ENCODE results near the gene MIDN. TPM values are rescaled to one million over a fixed set of nuclear protein-coding genes. Genes with fewer than 3 reads are reported as not detected.

MIDN gene
- total RNA-seq, 1 donor from 2014 or later, result 170 TPM

GRCh38 chr19:1284979-1285736, 36.8 kb downstream of the MIDN start:
- H3K4me1 ChIP-seq, result peaks cover 19% of the 10 kb centered on the region
- peaks cover 10% of the 10 kb centered on the region for H3K27me3 ChIP-seq
- no peak for TF ChIP-seq POLR2A (IDR thresholded peaks at IDR 0.05)
- TF ChIP-seq, protein P1, sequence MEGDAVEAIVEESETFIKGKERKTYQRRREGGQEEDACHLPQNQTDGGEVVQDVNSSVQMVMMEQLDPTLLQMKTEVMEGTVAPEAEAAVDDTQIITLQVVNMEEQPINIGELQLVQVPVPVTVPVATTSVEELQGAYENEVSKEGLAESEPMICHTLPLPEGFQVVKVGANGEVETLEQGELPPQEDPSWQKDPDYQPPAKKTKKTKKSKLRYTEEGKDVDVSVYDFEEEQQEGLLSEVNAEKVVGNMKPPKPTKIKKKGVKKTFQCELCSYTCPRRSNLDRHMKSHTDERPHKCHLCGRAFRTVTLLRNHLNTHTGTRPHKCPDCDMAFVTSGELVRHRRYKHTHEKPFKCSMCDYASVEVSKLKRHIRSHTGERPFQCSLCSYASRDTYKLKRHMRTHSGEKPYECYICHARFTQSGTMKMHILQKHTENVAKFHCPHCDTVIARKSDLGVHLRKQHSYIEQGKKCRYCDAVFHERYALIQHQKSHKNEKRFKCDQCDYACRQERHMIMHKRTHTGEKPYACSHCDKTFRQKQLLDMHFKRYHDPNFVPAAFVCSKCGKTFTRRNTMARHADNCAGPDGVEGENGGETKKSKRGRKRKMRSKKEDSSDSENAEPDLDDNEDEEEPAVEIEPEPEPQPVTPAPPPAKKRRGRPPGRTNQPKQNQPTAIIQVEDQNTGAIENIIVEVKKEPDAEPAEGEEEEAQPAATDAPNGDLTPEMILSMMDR (IDR thresholded peaks at IDR 0.05), result no peak
- no peak for TF ChIP-seq POLR2AphosphoS5 (IDR thresholded peaks at IDR 0.05; ENCODE audit: insufficient read depth in 1 of 2, low read depth in 1 of 2)
- intact Hi-C loops (cut with DNase I), result no loop called here
- no peaks in the 10 kb centered on the region for H3K9me3 ChIP-seq
- no peak overlapping the region for H3K4me3 ChIP-seq
- no peak for DNase-seq (ENCODE audit: extremely low spot score in 2 of 2)
- H3K27ac ChIP-seq, result no peak overlapping the region
- H3K36me3 ChIP-seq, result no peaks in the 10 kb centered on the region

DNA sequence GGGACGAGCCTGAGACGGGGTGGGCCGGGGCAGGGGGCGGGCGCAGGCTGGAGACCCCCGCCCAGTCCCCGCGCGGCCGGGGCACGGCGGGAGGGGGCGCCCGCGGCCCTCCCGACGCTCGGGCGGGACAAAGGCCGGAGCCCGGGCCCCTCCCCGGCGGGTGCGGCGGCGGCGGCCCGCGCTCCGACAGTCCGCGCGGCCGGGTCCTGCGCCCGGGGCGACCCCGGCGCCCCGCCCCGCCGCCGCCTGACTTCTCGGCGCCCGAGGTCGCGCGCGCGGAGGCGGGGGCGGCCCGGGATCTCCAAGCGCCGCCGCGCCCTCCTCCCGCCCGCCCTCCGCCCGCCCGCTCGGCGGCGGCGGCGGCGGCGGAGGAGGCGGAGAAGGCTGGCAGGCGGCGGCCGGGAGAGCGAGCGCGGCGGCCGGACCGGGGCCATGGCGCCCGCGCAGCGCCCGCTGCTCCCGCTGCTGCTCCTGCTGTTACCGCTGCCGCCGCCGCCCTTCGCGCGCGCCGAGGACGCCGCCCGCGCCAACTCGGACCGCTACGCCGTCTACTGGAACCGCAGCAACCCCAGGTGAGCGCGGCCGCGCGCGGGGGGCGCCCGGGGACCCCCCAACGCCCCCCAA, 37.5 kb downstream of the MIDN start, which contains the start of gene EFNA2:
EFNA2 (plus strand) TSS at position 137 of the 624 bp plus-strand sequence; CDS start at position 433, 296 bp downstream.
- intact Hi-C loops (cut with DNase I), result no loop called here
- H3K27ac ChIP-seq, result no peak within 1 kb of the TSS
- TF ChIP-seq POLR2AphosphoS5 (IDR thresholded peaks at IDR 0.05; ENCODE audit: insufficient read depth in 1 of 2, low read depth in 1 of 2) (no peak), POLR2A (IDR thresholded peaks at IDR 0.05) (no peak)
- TF ChIP-seq, protein P1 (IDR thresholded peaks at IDR 0.05), result no peak
- no peaks in the 10 kb centered on the region for H3K9me3 ChIP-seq
- H3K27me3 ChIP-seq, result peaks cover 10% of the 10 kb centered on the region
- no peak within 1 kb of the TSS for H3K4me3 ChIP-seq
- H3K36me3 ChIP-seq, result no peaks in the 10 kb centered on the region
- peaks cover 19% of the 10 kb centered on the region for H3K4me1 ChIP-seq
- DNase-seq (ENCODE audit: extremely low spot score in 2 of 2), result no peak

DNA sequence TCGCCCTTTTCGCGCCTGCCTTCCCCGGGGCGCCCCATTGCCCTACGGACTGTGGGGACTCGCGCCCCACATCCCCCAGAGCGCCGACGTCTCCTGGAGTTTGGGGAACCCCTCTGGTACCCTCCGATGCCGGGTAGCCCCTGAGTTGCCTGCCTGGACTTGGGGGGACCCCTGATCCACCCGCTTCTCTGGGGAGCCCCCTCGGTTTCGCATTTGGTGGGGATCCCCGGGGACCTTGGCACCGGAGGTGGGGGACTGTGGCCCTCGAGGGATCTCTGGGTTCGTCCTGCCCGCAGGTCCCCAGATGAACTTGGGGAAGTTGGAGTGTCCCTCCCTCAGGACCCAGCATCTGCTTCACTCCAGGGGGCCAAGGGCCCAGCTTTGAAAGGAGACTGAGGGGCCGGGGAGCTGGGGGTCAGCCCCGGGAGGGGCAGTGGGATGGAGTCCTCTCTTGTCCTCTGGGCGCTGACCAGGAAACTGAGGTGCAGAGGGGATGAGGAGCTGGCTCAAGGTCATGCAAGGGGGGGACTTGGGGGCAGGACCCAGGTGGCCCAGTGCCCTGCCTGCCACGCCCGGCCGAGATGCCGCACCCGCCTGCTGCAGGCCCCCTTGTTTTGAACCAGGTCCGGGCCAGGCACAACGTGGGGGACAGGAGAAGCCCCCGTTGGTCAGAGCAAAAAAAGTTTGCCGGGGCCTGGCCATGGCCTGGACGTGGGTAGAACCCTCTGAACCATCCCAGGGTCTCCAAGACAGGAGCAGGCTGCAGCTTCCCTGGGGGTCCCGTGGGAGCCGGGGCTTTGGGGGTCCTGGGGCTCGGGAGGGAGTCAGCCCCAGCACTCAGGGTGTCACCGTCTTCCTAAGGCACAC, 38.3 kb downstream of the MIDN start:
- intact Hi-C loops (cut with DNase I), result no loop called here

DNA sequence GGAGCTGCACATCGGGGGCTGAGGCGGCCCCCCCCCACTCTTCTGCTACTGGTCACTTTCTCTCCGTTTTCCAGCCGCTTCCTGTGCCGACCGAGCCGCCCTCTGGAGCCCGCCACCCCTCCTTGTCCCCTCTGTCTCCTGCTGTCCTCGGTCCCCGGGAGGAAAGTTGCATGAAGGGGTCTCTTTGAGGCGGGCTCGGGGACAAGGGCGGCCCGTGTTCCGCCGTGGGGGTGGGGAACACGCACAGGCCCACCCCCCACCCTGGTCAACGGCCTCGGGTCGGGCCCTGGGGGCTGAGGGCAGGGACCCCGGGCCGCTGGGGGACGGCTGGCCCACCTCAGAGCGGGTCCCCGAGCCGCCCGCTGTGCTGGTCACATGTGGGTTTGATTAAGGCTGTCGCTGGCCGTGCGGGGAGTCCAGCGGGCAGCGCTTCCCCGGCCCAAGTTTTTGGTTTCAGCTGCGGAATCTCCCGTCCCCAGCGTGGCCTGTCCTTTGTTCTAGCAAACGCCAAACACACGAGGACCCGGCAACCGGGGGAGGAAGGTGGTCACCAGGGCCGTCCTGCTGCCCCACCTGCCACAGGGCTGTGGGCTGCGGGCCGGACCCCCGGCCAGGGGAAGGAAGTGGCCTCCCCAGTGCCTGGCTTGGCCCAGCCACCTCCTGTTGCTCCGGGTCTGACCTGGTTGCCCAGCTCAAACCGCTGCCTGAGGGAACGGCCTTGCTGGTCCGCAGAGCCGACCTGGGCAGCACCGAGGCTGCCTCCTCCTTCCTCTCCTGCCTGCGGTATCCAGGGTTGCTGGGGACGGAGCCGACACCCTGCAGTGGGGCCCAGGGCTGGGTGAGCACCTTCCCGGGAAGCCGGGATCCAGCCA, 39.2 kb downstream of the MIDN start:
- no peak for TF ChIP-seq POLR2AphosphoS5 (IDR thresholded peaks at IDR 0.05; ENCODE audit: insufficient read depth in 1 of 2, low read depth in 1 of 2)
- TF ChIP-seq, protein P1 (IDR thresholded peaks at IDR 0.05), result no peak
- TF ChIP-seq POLR2A (IDR thresholded peaks at IDR 0.05), result no peak
- Histone ChIP-seq H3K36me3 (no peaks in the 10 kb centered on the region), H3K4me1 (peaks cover 19% of the 10 kb centered on the region), H3K4me3 (no peak overlapping the region), H3K9me3 (no peaks in the 10 kb centered on the region), H3K27me3 (peaks cover 12% of the 10 kb centered on the region), H3K27ac (no peak overlapping the region)
- no peak for DNase-seq (ENCODE audit: extremely low spot score in 2 of 2)
- intact Hi-C loops (cut with DNase I), result no loop called here

More for the DNA sequence above, 38.3 kb downstream of the MIDN start:
- H3K27ac ChIP-seq, result no peak overlapping the region
- H3K36me3 ChIP-seq, result no peaks in the 10 kb centered on the region
- H3K4me1 ChIP-seq, result peaks cover 19% of the 10 kb centered on the region
- peaks cover 10% of the 10 kb centered on the region for H3K27me3 ChIP-seq
- no peak overlapping the region for H3K4me3 ChIP-seq
- no peak for DNase-seq (ENCODE audit: extremely low spot score in 2 of 2)
- no peaks in the 10 kb centered on the region for H3K9me3 ChIP-seq
- TF ChIP-seq, protein P1 (IDR thresholded peaks at IDR 0.05), result no peak
- TF ChIP-seq POLR2A (IDR thresholded peaks at IDR 0.05) (no peak), POLR2AphosphoS5 (IDR thresholded peaks at IDR 0.05; ENCODE audit: insufficient read depth in 1 of 2, low read depth in 1 of 2) (no peak)

Data from vagina (tissue), 2 donors.